ENCODE measurements around the gene SLC35F3.
"Not testable (repeated sequence)": the region's sequence is repeated elsewhere in the genome, so short reads cannot be mapped to it uniquely, and the experiment has no call there.

Gene SLC35F3

GRCh38 chr1:234107416-234108021 lies 203.0 kb downstream of the SLC35F3 start:
- no peak for DNase-seq (ENCODE audit: low read depth in 2 of 2)

- DNase-seq (ENCODE audit: low read depth in 2 of 2): no peak
Observed at GRCh38 chr1:234108921-234109320, 204.4 kb downstream of the SLC35F3 start.

GRCh38 chr1:234109840-234110239 lies 205.4 kb downstream of the SLC35F3 start:
- DNase-seq (ENCODE audit: low read depth in 2 of 2): no peak

- no peak for DNase-seq (ENCODE audit: low read depth in 2 of 2)
Observed at GRCh38 chr1:234111458-234112142, 207.1 kb downstream of the SLC35F3 start.

- DNase-seq (ENCODE audit: low read depth in 2 of 2): peak; percentile 20 to 24
Observed at GRCh38 chr1:234114648-234115307, 210.3 kb downstream of the SLC35F3 start.

GRCh38 chr1:234118911-234119310 lies 214.4 kb downstream of the SLC35F3 start:
- DNase-seq (ENCODE audit: low read depth in 2 of 2): no peak

- no peak for DNase-seq (ENCODE audit: low read depth in 2 of 2)
Observed at GRCh38 chr1:234119431-234119830, 215.0 kb downstream of the SLC35F3 start.

GRCh38 chr1:234120327-234120944 lies 216.0 kb downstream of the SLC35F3 start:
- DNase-seq (ENCODE audit: low read depth in 2 of 2): no peak

- DNase-seq (ENCODE audit: low read depth in 2 of 2): not testable (repeated sequence)
Observed at GRCh38 chr1:234121659-234122058, 217.2 kb downstream of the SLC35F3 start.

GRCh38 chr1:234122571-234122970 lies 218.1 kb downstream of the SLC35F3 start:
- DNase-seq (ENCODE audit: low read depth in 2 of 2): not testable (repeated sequence)

- DNase-seq (ENCODE audit: low read depth in 2 of 2): no peak
Observed at GRCh38 chr1:234123867-234124266, 219.4 kb downstream of the SLC35F3 start.

- no peak for DNase-seq (ENCODE audit: low read depth in 2 of 2)
Observed at GRCh38 chr1:234125283-234125682, 220.8 kb downstream of the SLC35F3 start.

GRCh38 chr1:234125714-234126113 lies 221.2 kb downstream of the SLC35F3 start:
- DNase-seq (ENCODE audit: low read depth in 2 of 2): no peak

- no peak for DNase-seq (ENCODE audit: low read depth in 2 of 2)
Observed at GRCh38 chr1:234127026-234127671, 222.7 kb downstream of the SLC35F3 start.

- DNase-seq (ENCODE audit: low read depth in 2 of 2): no peak
Observed at GRCh38 chr1:234132795-234133194, 228.3 kb downstream of the SLC35F3 start.

GRCh38 chr1:234134878-234135277 lies 230.4 kb downstream of the SLC35F3 start:
- no peak for DNase-seq (ENCODE audit: low read depth in 2 of 2)

- DNase-seq (ENCODE audit: low read depth in 2 of 2): no peak
Observed at GRCh38 chr1:234135501-234135900, 231.0 kb downstream of the SLC35F3 start.

GRCh38 chr1:234136073-234136472 lies 231.6 kb downstream of the SLC35F3 start:
- no peak for DNase-seq (ENCODE audit: low read depth in 2 of 2)

- peak in 1 of 2 experiments; percentile 14 for DNase-seq (ENCODE audit: low read depth in 2 of 2)
Observed at GRCh38 chr1:234139966-234140365, 235.5 kb downstream of the SLC35F3 start.

GRCh38 chr1:234140388-234140787 lies 235.9 kb downstream of the SLC35F3 start:
- DNase-seq (ENCODE audit: low read depth in 2 of 2): no peak

GRCh38 chr1:234141006-234141405 lies 236.5 kb downstream of the SLC35F3 start:
- no peak for DNase-seq (ENCODE audit: low read depth in 2 of 2)

- no peak for DNase-seq (ENCODE audit: low read depth in 2 of 2)
Observed at GRCh38 chr1:234143681-234144080, 239.2 kb downstream of the SLC35F3 start.
